HG02970 (cell line): Measurements from ENCODE around the gene LRTM1.

Experiments
- ATAC-seq: cut with Tn5 transposase; IDR thresholded peaks from one replicate; pipeline ENCODE4 v1.9.1; 2021; ENCODE audit warnings: mild to moderate bottlenecking, moderate library complexity, moderate number of reproducible peaks; ENCODE audit not compliant: unreplicated experiment, low FRiP score

Gene LRTM1

GRCh38 chr3:54897028-54897711 is 30.7 kb downstream of the LRTM1 start:
- no peak for ATAC-seq

DNA sequence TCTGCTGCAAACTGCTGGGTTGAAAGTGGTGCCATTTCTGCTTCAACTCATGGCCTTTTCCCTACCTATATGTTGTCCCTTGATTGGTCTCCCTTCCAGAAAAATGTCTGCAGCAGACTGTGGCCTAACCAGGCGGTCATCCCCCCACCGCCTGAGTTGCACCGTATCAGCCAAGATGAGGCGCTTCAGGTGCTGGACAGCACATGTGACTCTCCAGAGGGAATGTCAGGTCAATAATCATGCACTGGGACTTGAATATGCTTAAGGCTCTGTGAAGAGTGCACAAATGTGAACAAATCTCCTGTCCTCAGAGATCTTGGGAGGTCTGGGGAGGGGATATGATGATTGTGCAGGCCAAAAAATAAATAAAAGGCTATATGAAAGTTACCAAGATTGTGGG is 32.2 kb downstream of the LRTM1 start:
- no peak for ATAC-seq

DNA sequence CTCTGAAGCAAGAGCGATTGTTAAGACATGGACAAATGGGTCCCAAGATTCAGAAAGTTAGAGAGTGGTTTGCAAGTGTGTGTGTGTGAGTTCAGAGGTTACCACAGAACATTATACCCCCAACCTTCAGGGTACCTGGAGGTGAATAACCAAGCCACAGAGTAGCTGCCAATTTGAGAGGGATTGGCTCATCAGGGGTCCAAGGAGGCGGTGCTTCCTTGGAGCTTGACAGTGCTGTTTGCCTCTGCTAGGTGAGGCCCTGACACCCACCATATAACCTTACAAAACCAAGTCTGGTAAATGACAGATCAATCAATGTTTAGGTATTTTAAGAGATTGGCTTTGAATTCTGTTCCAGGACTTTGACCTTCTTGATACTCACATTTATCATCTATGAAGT is 35.7 kb downstream of the LRTM1 start:
- no peak for ATAC-seq

DNA sequence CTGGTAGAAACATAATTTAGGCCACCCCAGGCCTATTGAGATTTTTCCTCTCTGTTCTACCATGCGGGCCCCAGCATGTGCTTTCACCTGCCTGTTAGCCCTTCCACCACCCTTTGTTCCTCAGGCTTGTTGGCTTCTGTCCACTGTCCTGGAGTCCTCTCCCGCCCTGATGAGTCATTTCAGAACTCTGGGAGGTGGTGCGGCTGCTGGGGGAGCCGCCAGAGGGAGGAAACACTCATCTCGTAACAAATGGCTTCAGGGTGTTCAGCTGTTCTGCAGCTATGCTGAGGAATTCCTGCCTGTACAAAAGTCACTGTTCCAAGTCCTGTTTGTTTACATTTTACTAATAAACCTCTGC is 36.3 kb downstream of the LRTM1 start:
- no peak for ATAC-seq

- no peak for ATAC-seq
Measured at GRCh38 chr3:54889731-54890130, 38.1 kb downstream of the LRTM1 start.

DNA sequence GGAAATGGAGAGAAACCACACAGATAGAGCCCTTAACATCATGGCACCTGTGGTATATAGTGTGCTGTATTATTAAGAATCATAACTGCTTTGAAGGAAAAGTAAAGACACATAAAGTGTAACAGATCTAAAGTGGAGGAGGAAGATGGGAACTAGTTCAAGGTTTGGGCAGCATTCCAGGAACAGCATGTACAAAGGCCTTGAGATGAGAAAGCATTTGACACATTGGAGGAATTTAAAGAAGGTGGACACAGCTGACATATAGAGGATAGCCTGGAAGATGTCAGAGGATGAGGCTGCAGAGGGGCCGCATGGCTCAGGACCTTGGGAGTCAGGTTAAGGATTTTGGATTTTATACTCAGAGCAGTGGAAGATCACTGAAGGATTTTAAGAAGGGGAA is 39.0 kb downstream of the LRTM1 start:
- ATAC-seq, result no peak

DNA sequence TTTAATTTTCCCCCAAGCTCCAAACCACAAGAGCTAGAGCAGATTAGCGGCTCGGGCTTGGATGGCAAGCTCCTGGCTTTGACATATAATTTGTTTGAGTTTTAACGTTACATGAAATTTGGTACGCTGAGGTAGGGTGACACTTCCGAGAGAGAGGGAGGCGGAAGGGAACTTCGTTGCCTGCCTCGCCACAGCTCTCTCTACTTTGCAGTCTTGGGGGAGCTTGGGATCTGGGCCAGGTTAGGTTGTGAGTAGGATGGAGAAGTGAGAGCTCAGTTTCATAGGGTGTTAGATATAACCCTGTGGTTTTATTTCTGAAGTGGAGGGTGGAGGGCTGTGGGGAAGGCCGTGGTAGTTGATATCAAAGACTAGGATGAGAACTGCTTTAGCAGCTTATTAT is 39.7 kb downstream of the LRTM1 start:
- ATAC-seq, result no peak

- no peak for ATAC-seq
Measured at GRCh38 chr3:54882129-54882833, 45.6 kb downstream of the LRTM1 start.

- ATAC-seq, result no peak
Measured at GRCh38 chr3:54878145-54878544, 49.7 kb downstream of the LRTM1 start.

DNA sequence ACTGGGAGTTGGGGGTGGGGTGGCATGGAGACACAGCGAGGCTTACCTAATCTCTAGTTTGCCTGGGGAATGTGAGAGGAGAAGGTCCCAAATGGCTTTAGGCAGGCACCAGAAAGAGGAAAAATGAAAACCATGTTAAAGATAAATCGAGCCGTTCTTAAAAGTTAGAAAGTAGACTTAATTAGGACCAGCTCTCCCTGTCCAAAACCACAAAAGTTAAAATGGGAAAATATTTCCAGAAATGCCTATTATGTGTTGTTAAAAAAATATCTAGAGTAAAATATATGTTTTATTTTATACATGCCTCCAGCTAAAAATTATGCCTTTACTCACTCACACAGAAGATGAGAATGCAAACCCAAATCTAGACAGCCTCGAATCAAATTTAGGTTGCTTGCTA is 50.1 kb downstream of the LRTM1 start:
- no peak for ATAC-seq

GRCh38 chr3:54876694-54877093 is 51.2 kb downstream of the LRTM1 start:
- no peak for ATAC-seq

DNA sequence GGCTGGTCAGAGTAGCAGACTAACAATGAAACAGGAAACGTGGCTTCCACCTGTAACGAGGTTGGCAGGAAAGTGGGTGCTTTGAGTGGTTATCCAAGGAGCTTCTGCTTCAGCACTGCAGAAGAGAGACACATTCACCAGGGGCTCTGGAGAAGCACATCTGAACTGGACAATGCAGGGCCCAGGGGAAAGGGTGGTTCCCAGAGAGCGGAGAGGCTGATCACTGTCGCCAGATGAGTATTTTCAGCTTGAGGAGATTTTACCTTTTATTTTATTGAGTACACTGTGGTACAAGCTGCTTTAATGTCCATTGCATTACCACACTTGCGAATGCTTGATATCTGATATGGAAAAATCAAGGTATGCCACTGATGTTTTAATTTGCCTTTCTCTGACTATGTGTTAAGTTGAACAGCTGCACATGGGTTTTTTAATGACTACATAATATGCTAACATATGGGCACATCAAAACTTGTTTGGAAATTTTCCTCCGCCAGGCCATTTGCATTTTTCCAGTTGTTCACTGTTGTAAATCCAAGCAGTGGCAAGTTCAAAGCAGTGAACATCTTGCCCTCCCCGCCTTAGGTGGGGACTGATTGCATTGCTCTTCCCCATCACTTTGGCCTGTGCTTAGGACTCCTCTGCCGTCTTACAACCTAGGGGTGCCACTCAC is 52.1 kb downstream of the LRTM1 start:
- ATAC-seq, result no peak

DNA sequence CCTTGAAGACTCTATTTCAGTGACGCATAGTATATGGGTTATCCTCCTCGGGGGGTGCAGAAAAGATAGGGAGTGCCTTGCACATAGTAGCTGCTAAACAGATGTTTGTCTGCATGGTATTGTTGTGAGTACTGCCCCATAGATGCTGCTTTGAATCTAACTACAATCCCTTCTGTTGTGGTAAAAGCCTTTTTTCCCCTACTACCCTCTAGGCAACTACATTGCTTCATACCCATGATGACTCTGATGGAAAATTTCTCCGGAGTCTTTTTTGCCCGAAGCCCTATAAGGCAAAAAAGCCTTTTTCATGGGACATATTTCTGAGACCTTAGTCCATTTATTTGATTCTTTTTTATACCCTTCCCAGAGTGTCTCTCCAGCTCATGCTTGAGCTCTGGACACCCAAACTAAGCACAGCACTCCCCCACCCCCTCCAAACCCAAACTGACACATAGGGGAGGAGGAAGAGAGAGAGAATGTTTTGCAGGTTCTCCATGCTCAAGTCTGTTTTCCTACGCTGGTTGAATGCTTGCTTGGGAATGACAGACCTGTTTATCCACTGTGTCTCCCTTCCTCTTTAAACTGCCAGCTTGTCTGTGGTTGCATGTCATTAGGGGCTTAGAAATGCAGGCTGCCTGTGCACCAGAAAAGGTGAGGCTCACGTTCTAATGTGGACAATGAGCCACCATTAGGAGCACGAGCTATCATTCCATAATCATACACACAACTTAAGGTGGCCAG is 52.9 kb downstream of the LRTM1 start:
- no peak for ATAC-seq

DNA sequence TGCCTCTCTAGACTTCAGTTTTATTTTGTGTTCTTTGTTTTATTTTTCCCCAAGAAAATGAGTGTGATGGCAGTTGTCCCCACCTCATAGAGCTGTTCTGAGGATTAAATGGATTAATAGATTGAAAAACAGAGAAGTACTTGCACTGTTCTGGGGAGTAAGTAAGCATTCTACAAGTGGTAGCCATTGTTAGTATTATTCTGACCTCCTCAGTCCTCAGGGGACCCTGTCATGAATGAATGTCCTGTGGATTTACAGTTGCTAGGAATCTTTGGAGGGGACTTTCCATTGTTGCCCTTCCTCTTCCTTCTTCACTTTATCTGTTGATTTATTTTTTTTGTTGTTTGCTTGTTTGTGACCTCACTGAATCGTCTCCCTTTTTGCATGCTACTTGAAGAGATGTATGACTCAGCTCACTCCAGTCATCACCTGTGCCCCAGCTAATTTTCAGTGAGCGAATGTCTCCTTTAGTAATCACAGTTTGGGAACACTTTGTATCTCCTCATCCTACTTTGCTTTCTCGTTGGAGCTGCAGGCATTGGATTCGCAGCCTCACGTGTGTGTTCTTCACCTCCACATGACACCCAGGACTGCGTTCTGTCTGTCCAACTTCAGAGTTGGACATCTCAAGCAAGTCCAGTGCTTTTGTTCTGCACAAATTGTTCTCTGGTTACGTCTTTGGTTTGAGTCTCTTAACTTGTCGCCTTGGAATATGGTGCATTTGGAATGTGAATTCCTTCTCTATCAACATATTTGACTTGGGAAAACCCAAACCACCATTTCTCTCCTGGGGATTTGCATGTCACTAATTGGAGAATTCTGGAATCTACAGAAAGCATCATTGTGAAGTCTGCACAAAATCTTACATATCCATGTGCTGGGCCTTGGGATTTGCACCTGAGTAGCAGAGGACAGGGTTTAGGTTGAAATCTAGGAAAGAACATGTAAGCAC is 54.5 kb downstream of the LRTM1 start:
- ATAC-seq, result no peak

DNA sequence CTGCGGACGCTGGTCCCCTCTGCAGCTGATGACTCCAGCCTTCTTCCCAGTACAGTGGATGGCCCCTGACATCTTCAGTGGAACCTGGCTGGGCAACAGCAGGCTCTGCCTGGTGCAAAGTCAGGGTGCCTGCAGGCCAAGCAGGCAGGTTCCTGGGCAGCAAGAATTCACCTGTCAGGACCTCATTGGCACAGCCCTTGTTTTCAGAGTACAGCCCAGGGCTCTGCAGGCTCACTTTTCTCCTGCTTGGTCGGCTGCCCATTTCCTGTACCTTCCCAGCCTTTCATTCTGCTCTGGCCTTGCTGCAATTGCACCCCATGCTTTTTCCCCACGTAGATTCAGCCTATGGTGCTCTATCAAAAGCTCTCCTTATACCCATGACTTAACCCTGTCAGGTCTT is 56.0 kb downstream of the LRTM1 start:
- ATAC-seq, result no peak

- no peak for ATAC-seq
Measured at GRCh38 chr3:54870423-54870822, 57.4 kb downstream of the LRTM1 start.
